Smooth muscle cell (in vitro differentiated cells): ENCODE measurements around the gene PCDHGA2. TPM values are rescaled to one million over a fixed set of nuclear protein-coding genes. Genes with fewer than 3 reads are reported as not detected.

Source experiments
- DNase-seq: peaks from one replicate; lab custom pipeline; 2025; ENCODE audit not compliant: unreplicated experiment; lab: John Stamatoyannopoulos, UW
- H2AFZ ChIP-seq: fragments of 200-600 bp; sonication (generic); 2 replicates; pipeline ENCODE4 v1.6.0; 2016; ENCODE audit warnings: antibody characterized with exemption, low read depth, mild to moderate bottlenecking
- H3F3A ChIP-seq: fragments of 200-600 bp; sonication (generic); 2 replicates; pipeline ENCODE4 v1.6.0; 2017; ENCODE audit warnings: antibody characterized with exemption, low read depth
- H3K27ac ChIP-seq: fragments of 200-600 bp; sonication (generic); 2 replicates; pipeline ENCODE4 v1.5.1; 2016; ENCODE audit warnings: low read depth, mild to moderate bottlenecking
- H3K27me3 ChIP-seq: fragments of 200-600 bp; sonication (generic); 2 replicates; pipeline ENCODE4 v1.6.1; 2016; ENCODE audit warnings: low read depth, mild to moderate bottlenecking
- H3K36me3 ChIP-seq: fragments of 200-600 bp; sonication (generic); 2 replicates; pipeline ENCODE4 v1.5.1; 2016; ENCODE audit warnings: low read depth
- H3K4me1 ChIP-seq: fragments of 200-600 bp; sonication (generic); 2 replicates; pipeline ENCODE4 v1.5.1; 2016; ENCODE audit warnings: low read depth
- H3K4me2 ChIP-seq: fragments of 200-600 bp; sonication (generic); 2 replicates; pipeline ENCODE4 v1.6.0; 2016; ENCODE audit warnings: mild to moderate bottlenecking
- H3K4me3 ChIP-seq: fragments of 200-600 bp; sonication (generic); 2 replicates; pipeline ENCODE4 v1.5.1; 2016; ENCODE audit warnings: mild to moderate bottlenecking
- H3K79me2 ChIP-seq: fragments of 200-600 bp; sonication (generic); 2 replicates; pipeline ENCODE4 v1.6.0; 2016; ENCODE audit warnings: low read depth, mild to moderate bottlenecking
- H3K9ac ChIP-seq: fragments of 200-600 bp; sonication (generic); 2 replicates; pipeline ENCODE4 v1.6.0; 2016; ENCODE audit warnings: low read depth
- H3K9me3 ChIP-seq: fragments of 200-600 bp; sonication (generic); replicated peaks from 2 replicates; pipeline ENCODE4 v1.5.1; 2016; ENCODE audit warnings: low read depth
- H4K20me1 ChIP-seq: fragments of 200-600 bp; sonication (generic); 2 replicates; pipeline ENCODE4 v1.6.0; 2016; ENCODE audit warnings: low read depth
- WGBS: methylation state at CpG from one replicate; pipeline ENCODE4 v1.1.7; 2016; ENCODE audit warnings: low lambda C conversion rate; 5-methylcytosine and 5-hydroxymethylcytosine counted together
- polyA plus RNA-seq: library from polyadenylated mRNA; unstranded; fragments of >200 nt; fragmentation: Nextera tagmentation; extraction: Ambion mirVana; gene quantifications from 2 replicates; pipeline ENCODE4 v1.2.1, GENCODE V29; 2016
- total RNA-seq: library from RNA; depleted of rRNA; stranded (reverse); fragments of >200 nt; gene quantifications from 2 replicates; pipeline ENCODE4 v1.2.3, GENCODE V29; 2014
- TF ChIP-seq, protein P1 (sequence below): fragments of 200-600 bp; sonication (generic); IDR thresholded peaks from 2 replicates; pipeline ENCODE4 v1.5.1; 2017; ENCODE audit warnings: borderline replicate concordance, mild to moderate bottlenecking, antibody characterized with exemption; ENCODE audit not compliant: insufficient read depth, poor library complexity, severe bottlenecking

The PCDHGA2 gene
- total RNA-seq (0.04 TPM in 1 of 2 replicates, not detected in the other), polyA plus RNA-seq (not detected in 2 replicates)

DNA sequence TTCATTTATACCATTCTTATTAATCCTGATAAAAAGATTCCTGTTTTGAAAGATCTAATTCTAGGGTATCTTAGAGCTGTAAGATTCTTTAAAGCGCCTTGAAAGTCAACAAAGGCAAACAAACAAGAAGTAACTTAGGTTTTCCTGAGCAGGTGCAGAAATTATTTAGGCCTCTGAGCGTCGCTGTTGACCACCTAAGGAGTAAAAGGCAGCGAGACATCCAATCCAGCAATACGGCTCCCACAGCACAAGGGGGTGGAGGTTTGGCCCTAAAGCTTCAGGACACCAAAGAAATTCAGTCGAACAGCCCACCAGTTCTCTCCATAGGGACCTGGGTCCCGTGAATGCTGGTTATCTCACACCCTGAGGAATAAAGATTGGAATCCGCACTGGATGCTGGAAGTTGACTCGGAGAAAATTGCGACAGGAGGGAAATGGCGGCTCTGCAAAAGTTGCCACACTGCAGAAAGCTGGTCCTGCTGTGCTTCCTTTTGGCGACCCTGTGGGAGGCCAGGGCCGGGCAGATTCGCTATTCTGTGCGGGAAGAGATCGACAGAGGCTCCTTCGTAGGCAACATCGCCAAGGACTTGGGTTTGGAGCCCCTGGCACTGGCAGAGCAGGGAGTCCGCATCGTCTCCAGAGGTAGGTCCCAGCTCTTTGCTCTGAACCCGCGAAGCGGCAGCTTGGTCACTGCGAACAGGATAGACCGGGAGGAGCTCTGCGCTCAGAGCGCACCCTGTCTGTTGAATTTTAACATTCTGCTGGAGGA lies at the start of gene PCDHGA2:
Gene PCDHGA2 (plus strand): TSS at position 223 of the 769 bp plus-strand sequence.
- Histone ChIP-seq H3K27ac (no peak within 1 kb of the TSS), H4K20me1 (no peaks in the 10 kb centered on the region), H2AFZ (no peak within 1 kb of the TSS), H3F3A (no peaks in the 10 kb centered on the region), H3K79me2 (no peaks in the 10 kb centered on the region), H3K36me3 (no peaks in the 10 kb centered on the region), H3K9ac (no peak within 1 kb of the TSS), H3K4me2 (no peak within 1 kb of the TSS), H3K27me3 (no peaks in the 10 kb centered on the region), H3K9me3 (peaks cover 9% of the 10 kb centered on the region), H3K4me1 (no peaks in the 10 kb centered on the region), H3K4me3 (no peak within 1 kb of the TSS)
- no peak for DNase-seq
- TF ChIP-seq, protein P1, sequence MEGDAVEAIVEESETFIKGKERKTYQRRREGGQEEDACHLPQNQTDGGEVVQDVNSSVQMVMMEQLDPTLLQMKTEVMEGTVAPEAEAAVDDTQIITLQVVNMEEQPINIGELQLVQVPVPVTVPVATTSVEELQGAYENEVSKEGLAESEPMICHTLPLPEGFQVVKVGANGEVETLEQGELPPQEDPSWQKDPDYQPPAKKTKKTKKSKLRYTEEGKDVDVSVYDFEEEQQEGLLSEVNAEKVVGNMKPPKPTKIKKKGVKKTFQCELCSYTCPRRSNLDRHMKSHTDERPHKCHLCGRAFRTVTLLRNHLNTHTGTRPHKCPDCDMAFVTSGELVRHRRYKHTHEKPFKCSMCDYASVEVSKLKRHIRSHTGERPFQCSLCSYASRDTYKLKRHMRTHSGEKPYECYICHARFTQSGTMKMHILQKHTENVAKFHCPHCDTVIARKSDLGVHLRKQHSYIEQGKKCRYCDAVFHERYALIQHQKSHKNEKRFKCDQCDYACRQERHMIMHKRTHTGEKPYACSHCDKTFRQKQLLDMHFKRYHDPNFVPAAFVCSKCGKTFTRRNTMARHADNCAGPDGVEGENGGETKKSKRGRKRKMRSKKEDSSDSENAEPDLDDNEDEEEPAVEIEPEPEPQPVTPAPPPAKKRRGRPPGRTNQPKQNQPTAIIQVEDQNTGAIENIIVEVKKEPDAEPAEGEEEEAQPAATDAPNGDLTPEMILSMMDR, result no peak
- 80% methylated on average over 27 of the region's 27 CpGs for WGBS

DNA sequence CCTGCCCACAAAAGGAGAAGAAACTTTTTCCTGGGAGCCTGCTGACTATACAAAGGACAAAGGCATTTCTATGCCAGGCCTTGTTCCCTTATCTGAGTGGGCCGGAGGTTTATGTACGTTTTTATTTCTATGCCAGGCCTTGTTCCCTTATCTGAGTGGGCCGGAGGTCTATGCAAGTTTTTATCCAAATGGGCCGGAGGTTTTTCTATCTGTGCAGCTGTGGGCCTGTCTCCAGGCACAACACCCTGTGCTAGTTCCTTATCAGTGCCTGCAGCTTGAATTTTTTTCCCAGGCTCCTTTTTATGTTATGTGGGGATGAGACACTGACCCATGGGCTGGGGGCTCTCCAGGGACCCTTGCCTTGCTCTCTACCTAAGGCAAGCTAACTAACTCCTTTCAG lies 40.2 kb upstream of the PCDHGA2 start:
- peaks cover 3% of the 10 kb centered on the region for H3K79me2 ChIP-seq
- H3K4me3 ChIP-seq, result no peak overlapping the region
- H3F3A ChIP-seq, result no peaks in the 10 kb centered on the region
- H3K4me1 ChIP-seq, result no peaks in the 10 kb centered on the region
- no peaks in the 10 kb centered on the region for H4K20me1 ChIP-seq
- no peak overlapping the region for H2AFZ ChIP-seq
- no peak overlapping the region for H3K4me2 ChIP-seq
- peaks cover 9% of the 10 kb centered on the region for H3K9me3 ChIP-seq
- H3K27ac ChIP-seq, result no peak overlapping the region
- no peaks in the 10 kb centered on the region for H3K27me3 ChIP-seq
- TF ChIP-seq, protein P1, result no peak
- no peak overlapping the region for H3K9ac ChIP-seq
- no peak for DNase-seq
- H3K36me3 ChIP-seq, result peaks cover 8% of the 10 kb centered on the region
- 27% methylated on average over 4 of the region's 4 CpGs for WGBS

DNA sequence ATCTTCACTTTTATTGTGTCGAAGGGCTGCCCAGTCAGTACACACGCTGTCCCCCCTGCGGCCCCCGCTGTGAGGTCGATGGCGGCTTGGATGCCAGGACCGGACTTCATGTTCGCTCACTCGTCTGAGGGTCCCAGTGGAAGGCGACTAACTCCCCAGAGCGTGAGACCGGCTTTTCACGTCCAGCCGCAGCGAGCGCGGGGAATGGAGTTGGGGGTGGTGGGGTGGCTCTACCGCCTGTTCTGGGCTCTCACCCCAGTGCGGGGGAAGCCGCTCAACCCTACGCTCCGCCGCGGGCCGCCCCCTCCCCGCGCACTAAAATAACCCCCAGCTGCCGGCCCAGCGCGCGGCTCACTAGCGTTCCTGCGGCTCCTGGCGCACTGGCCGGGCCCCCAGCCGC lies 34.8 kb upstream of the PCDHGA2 start, which contains the start of gene SLC25A2:
Gene SLC25A2 (minus strand): TSS at position 294 of the 400 bp plus-strand sequence. CDS start 184 bp downstream, at position 110.
- Histone ChIP-seq H4K20me1 (no peaks in the 10 kb centered on the region), H3K27ac (no peak within 1 kb of the TSS), H3K4me3 (no peak within 1 kb of the TSS), H3K79me2 (no peaks in the 10 kb centered on the region), H2AFZ (no peak within 1 kb of the TSS), H3K36me3 (peaks cover 12% of the 10 kb centered on the region), H3K9ac (no peak within 1 kb of the TSS), H3F3A (no peaks in the 10 kb centered on the region), H3K4me2 (no peak within 1 kb of the TSS), H3K4me1 (no peaks in the 10 kb centered on the region), H3K27me3 (no peaks in the 10 kb centered on the region), H3K9me3 (peaks cover 3% of the 10 kb centered on the region)
- WGBS, result 99% methylated on average over 30 of the region's 36 CpGs
- TF ChIP-seq, protein P1, result no peak
- no peak for DNase-seq
